Right lobe of liver (tissue), 6 donors: ENCODE results near the gene COL2A1. TPM values are rescaled to one million over a fixed set of nuclear protein-coding genes. Genes with fewer than 3 reads are reported as not detected.

Source experiments
- ATAC-seq, 4 donors: fragments of 200-7000 bp; cut with Tn5 transposase; one replicate each; pipeline ENCODE4 v1.9.1; 2020; ENCODE audit warnings: mild to moderate bottlenecking in 4 of 4, moderate library complexity in 4 of 4
- DNase-seq, 3 donors: peaks; one replicate each; pipeline ENCODE4 v3.0.0-alpha.2; 2020
- H3K27ac ChIP-seq, 3 donors: fragments of 200-600 bp; one replicate each; pipeline ENCODE4 v1.8.0; 2022
- H3K27me3 ChIP-seq, 2 donors: fragments of 200-600 bp; one replicate each; pipeline ENCODE4 v1.8.0; 2022
- H3K36me3 ChIP-seq, 4 donors: fragments of 200-600 bp; sonication (generic) in 1 of 4; one replicate each; pipeline versions ENCODE4 v1.5.1 to v1.8.0; 2017 to 2022; ENCODE audit warnings: control low read depth in 1 of 4
- H3K4me1 ChIP-seq, 4 donors: fragments of 200-600 bp; sonication (generic) in 1 of 4; one replicate each; pipeline versions ENCODE4 v1.5.1 to v1.8.0; 2017 to 2022; ENCODE audit warnings: control low read depth in 1 of 4
- H3K4me3 ChIP-seq, 3 donors: fragments of 200-600 bp; one replicate each; pipeline ENCODE4 v1.8.0; 2022
- H3K9me3 ChIP-seq, 4 donors: fragments of 200-600 bp; sonication (generic) in 1 of 4; one replicate each; pipeline versions ENCODE4 v1.5.1 to v1.8.0; 2017 to 2022; ENCODE audit warnings: control low read depth in 1 of 4
- POLR2A ChIP-seq: fragments of 450-650 bp; IDR thresholded peaks from one replicate; pipeline ENCODE4 v1.6.1; 2017; ENCODE audit warnings: antibody characterized with exemption, mild to moderate bottlenecking
- WGBS: methylation state at CpG from one replicate; pipeline ENCODE4 v1.1.6; 2018; ENCODE audit warnings: low coverage, low lambda C conversion rate; ENCODE audit not compliant: insufficient coverage; ENCODE audit errors: missing lambda C conversion rate; 5-methylcytosine and 5-hydroxymethylcytosine counted together
- intact Hi-C, 2 donors: fragments of 100-400 bp; cut with DNase I; formaldehyde crosslinking; loops; one replicate each; pipeline versions ENCODE4 v1.11.2 to v1.14.1; 2022
- total RNA-seq, 6 experiments: library from RNA; depleted of rRNA in 2 of 6; stranded (reverse); fragments of >200 nt in 2 of 6; fragmentation: NEBNext Ultra II Directional in 3 of 6; extraction: Animal tissue kit (Norgen Biotek cat#: 25700) in 3 of 6; gene quantifications; one replicate each; pipeline versions ENCODE4 v1.1.0 to v1.2.4, GENCODE V29; 2016 to 2023
- TF ChIP-seq, protein P1 (sequence below), 4 donors: fragments of 200-600 bp in 3 of 4; fragments of 450-650 bp in 1 of 4; IDR thresholded peaks; one replicate each; pipeline versions ENCODE4 v1.5.1 to v1.8.0; 2016 to 2022; ENCODE audit warnings: antibody characterized with exemption in 4 of 4, mild to moderate bottlenecking in 2 of 4
- donor health status: DM: no; HTN: yes; CAD: no.
- donor health status: DM: no; HTN: no; CAD: no.
- donor health status: DM: no; HTN: no; CAD: no.
- donor health status: DM: no; HTN: yes; CAD: no.
- donor health status: DM: no; HTN: yes; CAD: no.

The COL2A1 gene
- total RNA-seq, 6 experiments from 2014 or later: not detected

DNA sequence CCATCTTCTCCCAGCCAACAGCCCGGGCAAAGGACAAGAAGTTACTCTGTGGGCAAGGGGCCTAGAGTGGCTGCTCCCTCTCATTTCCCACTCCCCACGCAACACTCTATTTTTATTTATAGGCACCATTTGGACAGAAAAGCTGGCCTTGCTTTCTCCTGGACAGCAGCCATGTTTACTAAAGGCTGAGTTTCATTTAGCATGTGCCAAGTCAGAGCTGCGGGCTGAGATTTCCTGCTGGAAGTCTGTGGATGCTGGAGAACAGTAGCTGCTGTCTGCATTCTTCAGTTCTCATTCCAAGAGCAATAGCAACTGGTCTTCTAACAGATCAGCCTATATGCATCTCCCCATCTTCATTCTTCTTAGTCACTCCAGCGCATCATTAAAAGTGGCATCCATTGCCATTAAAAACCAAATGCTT, 8.3 kb downstream of the COL2A1 start:
- no peak overlapping the region for H3K27ac ChIP-seq
- peak in 3 of 4 donors; percentile 59 to 63 (median 62) for ATAC-seq
- H3K27me3 ChIP-seq: peaks cover 0 to 7% of the 10 kb centered on the region in 2 donors
- H3K36me3 ChIP-seq: no peaks in the 10 kb centered on the region
- H3K9me3 ChIP-seq: no peaks in the 10 kb centered on the region
- peaks cover 0 to 19% (median 0%) of the 10 kb centered on the region in 4 donors for H3K4me1 ChIP-seq
- intact Hi-C loops: no loop called here
- H3K4me3 ChIP-seq: no peak overlapping the region
- TF ChIP-seq, protein P1, sequence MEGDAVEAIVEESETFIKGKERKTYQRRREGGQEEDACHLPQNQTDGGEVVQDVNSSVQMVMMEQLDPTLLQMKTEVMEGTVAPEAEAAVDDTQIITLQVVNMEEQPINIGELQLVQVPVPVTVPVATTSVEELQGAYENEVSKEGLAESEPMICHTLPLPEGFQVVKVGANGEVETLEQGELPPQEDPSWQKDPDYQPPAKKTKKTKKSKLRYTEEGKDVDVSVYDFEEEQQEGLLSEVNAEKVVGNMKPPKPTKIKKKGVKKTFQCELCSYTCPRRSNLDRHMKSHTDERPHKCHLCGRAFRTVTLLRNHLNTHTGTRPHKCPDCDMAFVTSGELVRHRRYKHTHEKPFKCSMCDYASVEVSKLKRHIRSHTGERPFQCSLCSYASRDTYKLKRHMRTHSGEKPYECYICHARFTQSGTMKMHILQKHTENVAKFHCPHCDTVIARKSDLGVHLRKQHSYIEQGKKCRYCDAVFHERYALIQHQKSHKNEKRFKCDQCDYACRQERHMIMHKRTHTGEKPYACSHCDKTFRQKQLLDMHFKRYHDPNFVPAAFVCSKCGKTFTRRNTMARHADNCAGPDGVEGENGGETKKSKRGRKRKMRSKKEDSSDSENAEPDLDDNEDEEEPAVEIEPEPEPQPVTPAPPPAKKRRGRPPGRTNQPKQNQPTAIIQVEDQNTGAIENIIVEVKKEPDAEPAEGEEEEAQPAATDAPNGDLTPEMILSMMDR (IDR thresholded peaks at IDR 0.05): no peak
- TF ChIP-seq POLR2A: no peak
- 42% methylated on average over 4 of the region's 4 CpGs for WGBS
- DNase-seq: peak in 1 of 3 donors; percentile 54

DNA sequence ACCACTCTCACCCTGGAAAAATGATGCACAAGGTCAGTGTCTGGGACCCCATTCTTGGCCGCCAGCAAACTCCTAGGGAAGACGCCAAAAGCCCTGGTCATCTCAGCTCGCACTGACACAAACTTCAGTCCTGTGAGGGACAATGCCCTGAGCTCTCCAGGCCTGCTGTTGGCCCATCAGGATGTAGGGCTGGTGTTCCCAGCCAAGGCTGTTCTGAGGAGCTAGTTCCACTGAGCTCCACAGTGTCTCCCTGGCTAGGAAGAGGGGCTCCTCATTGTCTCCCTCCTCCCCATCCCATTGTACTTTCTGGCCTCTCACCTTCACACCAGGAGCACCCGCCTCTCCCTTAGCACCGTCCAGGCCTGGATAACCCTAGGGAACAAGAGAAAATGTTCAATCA, 10.8 kb downstream of the COL2A1 start:
- Histone ChIP-seq H3K36me3 (no peaks in the 10 kb centered on the region), H3K4me1 (peaks cover 0 to 19% (median 0%) of the 10 kb centered on the region in 4 donors), H3K27ac (no peak overlapping the region), H3K27me3 (no peaks in the 10 kb centered on the region), H3K4me3 (no peak overlapping the region), H3K9me3 (no peaks in the 10 kb centered on the region)
- TF ChIP-seq, protein P1 (IDR thresholded peaks at IDR 0.05): no peak
- TF ChIP-seq POLR2A: no peak
- ATAC-seq: no peak
- 74% methylated on average over 3 of the region's 5 CpGs for WGBS
- peak in 1 of 3 donors; percentile 5 for DNase-seq
- intact Hi-C loops: no loop called here

DNA sequence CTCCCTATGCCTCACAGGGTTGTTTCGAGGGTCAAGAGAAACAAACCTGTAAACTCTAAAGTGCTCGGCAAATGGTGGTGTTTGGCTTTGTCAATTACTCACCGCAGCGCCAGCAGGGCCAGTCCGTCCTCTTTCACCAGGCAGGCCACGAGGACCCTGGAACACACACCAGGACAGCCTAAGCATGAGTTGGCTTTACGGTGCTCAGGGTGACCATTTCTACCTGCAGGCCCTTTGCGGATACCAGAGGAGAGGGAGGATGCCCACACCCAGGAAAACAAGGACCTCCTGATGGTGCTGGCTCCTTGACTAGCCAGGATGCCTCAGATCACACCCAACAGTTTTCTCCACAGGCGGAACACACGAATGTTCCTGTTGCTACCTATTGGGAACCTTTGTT, 11.5 kb downstream of the COL2A1 start:
- H3K9me3 ChIP-seq: no peaks in the 10 kb centered on the region
- H3K4me1 ChIP-seq: peaks cover 0 to 19% (median 0%) of the 10 kb centered on the region in 4 donors
- TF ChIP-seq, protein P1 (IDR thresholded peaks at IDR 0.05): no peak
- no peak for TF ChIP-seq POLR2A
- no peaks in the 10 kb centered on the region for H3K36me3 ChIP-seq
- H3K27ac ChIP-seq: no peak overlapping the region
- intact Hi-C loops: no loop called here
- no peak for DNase-seq
- no peaks in the 10 kb centered on the region for H3K27me3 ChIP-seq
- WGBS: 82% methylated on average over 6 of the region's 10 CpGs
- ATAC-seq: no peak
- H3K4me3 ChIP-seq: no peak overlapping the region

DNA sequence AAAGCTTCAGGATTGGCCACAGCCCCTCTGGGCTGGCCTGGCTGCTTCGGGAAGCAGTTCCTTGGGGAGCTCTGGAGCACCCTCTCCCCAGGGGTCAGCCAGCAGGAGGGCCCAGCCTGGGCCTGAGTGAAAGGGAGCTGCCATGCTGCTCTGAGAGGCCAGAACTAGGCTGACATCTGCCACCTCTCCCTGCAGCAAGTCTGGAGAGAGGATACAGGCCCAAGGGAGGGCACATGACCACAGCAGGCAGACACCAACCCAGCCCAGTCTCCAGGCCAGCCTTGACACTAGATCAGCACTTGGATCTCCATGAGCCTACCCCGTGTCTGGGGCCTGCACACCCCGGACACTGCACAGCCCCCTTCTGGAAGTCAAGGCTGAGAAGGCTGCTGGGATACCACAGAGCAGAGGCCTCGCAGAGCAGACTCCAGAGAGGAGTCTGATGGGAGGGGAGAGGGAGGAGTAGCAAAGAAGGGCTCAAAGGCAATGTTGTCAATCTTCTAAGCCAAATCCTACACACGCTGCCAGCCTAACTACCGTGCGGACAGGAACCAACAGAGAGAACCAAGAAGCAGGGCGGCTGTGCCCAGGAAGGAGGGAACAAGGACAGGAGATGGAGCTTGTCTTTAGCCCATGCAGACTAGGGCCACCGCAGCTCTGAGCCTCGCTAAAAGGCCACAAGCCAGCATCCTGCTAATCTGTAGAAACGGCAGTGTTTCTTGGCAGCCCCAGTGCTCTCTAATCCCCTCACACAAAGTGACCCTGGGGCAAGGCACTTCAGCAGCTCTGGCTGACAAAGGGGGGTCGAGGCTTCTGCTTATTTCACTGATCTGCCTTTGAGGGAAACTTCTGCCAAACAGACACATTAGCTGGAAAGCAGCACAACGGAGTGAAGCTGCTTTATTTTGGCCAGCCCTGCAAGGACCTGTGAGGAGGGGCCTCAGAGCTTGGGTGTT, 12.9 kb downstream of the COL2A1 start:
- 55% methylated on average over 2 of the region's 13 CpGs for WGBS

More for the DNA sequence above, 12.9 kb downstream of the COL2A1 start:
- Histone ChIP-seq H3K4me3 (no peak overlapping the region), H3K27me3 (no peaks in the 10 kb centered on the region), H3K9me3 (no peaks in the 10 kb centered on the region), H3K27ac (no peak overlapping the region), H3K4me1 (peaks cover 0 to 8% (median 0%) of the 10 kb centered on the region in 4 donors), H3K36me3 (no peaks in the 10 kb centered on the region)
- DNase-seq: no peak
- intact Hi-C loops: no loop called here
- ATAC-seq: no peak
- TF ChIP-seq POLR2A: no peak
- TF ChIP-seq, protein P1 (IDR thresholded peaks at IDR 0.05): no peak
